ENCODE data around the gene ADAMTS4.
A peak's percentile ranks its signal among the peaks of the same experiment; 100 is the strongest.
"Not testable (repeated sequence)": the region's sequence is repeated elsewhere in the genome, so short reads cannot be mapped to it uniquely, and the experiment has no call there.

The ADAMTS4 gene

DNA sequence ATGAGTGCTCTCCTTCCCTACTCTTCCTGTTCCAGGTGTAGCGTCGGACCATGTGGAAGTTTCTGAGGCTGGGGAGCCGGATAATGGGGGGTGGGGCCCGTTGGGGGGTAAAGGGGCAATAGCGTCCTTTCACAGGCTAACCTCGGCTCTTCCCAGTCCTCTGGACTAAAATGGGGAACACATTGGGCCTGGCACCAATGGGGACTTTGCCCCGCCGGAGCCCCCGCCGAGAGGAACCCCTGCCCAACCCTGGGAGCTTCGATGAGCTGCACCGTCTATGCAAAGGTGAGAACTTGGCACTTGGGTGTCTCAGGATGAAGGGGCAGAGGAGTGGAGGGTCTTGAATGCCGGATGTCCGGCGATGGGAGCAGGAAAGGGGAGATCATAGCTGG, 27.5 kb upstream of the ADAMTS4 start:
- Histone ChIP-seq H2AFZ (ENCODE audit: low read depth, low read length) (peak overlapping the region; percentile 79), H2BK15ac (ENCODE audit: low read depth, poor library complexity, severe bottlenecking) (peak overlapping the region; percentile 49), H3K4me3 (ENCODE audit: insufficient read depth in 1 of 2, low read depth in 1 of 2, low read length in 2 of 2) (peak overlapping the region; percentile 69 to 91), H2BK120ac (ENCODE audit: low read depth, low read length) (no peak overlapping the region), H3K14ac (ENCODE audit: low read length in 2 of 2) (peak overlapping the region in 1 of 2 experiments; percentile 62), H3K27me3 (ENCODE audit: control insufficient read depth in 1 of 2, insufficient read depth in 1 of 2, low read length in 2 of 2) (peaks cover 0 to 6% of the 10 kb centered on the region in 2 experiments), H3K9me3 (ENCODE audit: control insufficient read depth, low read length) (no peaks in the 10 kb centered on the region), H3K4ac (ENCODE audit: low read depth in 1 of 2, low read length in 2 of 2) (peak overlapping the region in 1 of 2 experiments; percentile 90), H2AK5ac (ENCODE audit: low read length, severe bottlenecking) (no peak overlapping the region), H3K36me3 (ENCODE audit: control insufficient read depth in 1 of 2, insufficient read depth in 2 of 2, low read depth in 1 of 2, low read length in 2 of 2) (peaks cover 26 to 35% of the 10 kb centered on the region in 2 experiments), H3K23ac (ENCODE audit: low read length in 2 of 2) (no peak overlapping the region), H2BK12ac (ENCODE audit: low read length in 2 of 2) (no peak overlapping the region), H4K91ac (ENCODE audit: low read length) (peak overlapping the region; percentile 81), H3K27ac (ENCODE audit: low read length, poor library complexity, severe bottlenecking) (no peak overlapping the region), H4K8ac (ENCODE audit: low read length) (peak overlapping the region; percentile 81), H3K79me1 (replicated peaks; ENCODE audit: low read length, poor library complexity, severe bottlenecking) (peaks cover 14% of the 10 kb centered on the region), H3K4me1 (ENCODE audit: control insufficient read depth, insufficient read depth, low read depth, low read length) (peaks cover 15% of the 10 kb centered on the region), H2BK5ac (ENCODE audit: low read depth, low read length, poor library complexity, severe bottlenecking) (no peak overlapping the region), H3K18ac (ENCODE audit: low read depth in 1 of 2, low read length in 2 of 2) (peak overlapping the region; percentile 52 to 58), H3K9ac (ENCODE audit: low read length) (peak overlapping the region; percentile 93), H3K4me2 (ENCODE audit: low read length, poor library complexity, severe bottlenecking) (peak overlapping the region; percentile 87)
- no peak for DNase-seq
- 18% methylated on average over 15 of the region's 15 CpGs for WGBS

DNA sequence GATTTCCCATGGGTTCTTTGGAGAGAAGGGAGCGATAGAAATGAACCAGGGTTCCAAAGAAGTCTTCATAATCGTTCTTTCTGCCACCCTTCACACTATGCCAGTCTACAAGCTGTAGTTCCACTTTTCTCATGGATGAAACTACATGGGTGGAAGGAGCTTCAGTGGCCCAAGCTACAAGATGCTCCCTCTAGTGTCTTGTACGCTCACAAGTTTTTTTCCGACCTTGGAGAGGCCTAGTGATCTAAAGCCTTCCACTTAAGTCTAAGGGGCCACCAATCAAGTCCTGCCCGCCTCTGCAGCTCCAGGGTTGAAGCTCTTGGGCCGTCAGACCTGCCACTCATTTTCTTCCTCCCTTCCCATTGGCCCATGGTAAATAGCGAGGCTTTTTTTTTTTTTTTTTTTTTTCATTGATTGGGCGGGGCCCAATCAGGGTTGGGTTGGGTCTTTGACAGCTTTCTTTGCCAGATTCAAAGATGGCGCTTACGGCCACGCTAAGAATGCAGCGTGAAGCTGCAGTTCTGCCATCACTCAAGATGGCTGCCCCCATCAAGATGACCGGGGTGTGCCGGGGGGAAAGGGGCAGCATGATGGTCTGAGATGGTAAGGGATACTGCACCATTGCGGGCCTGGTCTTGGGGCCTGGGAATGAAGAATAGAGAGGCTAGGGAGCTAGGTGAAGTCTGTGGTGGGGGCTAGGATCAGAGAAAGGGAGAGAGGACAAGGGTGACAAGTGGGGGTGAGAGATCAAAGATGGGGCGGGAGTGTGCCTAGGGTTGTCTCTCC, 26.9 kb upstream of the ADAMTS4 start, which contains the start of gene TOMM40L:
TOMM40L (plus strand) TSS at position 527 of the 786 bp plus-strand sequence. CDS start 430 bp downstream, outside the sequence.
- peak within 1 kb of the TSS; percentile 69 to 91 for H3K4me3 ChIP-seq (ENCODE audit: insufficient read depth in 1 of 2, low read depth in 1 of 2, low read length in 2 of 2)
- peak within 1 kb of the TSS in 1 of 2 experiments; percentile 12 for H2BK12ac ChIP-seq (ENCODE audit: low read length in 2 of 2)
- peak within 1 kb of the TSS; percentile 52 to 58 for H3K18ac ChIP-seq (ENCODE audit: low read depth in 1 of 2, low read length in 2 of 2)
- WGBS: 7% methylated on average over 15 of the region's 16 CpGs
- H3K79me1 ChIP-seq (replicated peaks; ENCODE audit: low read length, poor library complexity, severe bottlenecking): peaks cover 14% of the 10 kb centered on the region
- peak within 1 kb of the TSS; percentile 79 for H2AFZ ChIP-seq (ENCODE audit: low read depth, low read length)
- no peaks in the 10 kb centered on the region for H3K9me3 ChIP-seq (ENCODE audit: control insufficient read depth, low read length)
- peak; percentile 100 for DNase-seq
- peaks cover 22 to 31% of the 10 kb centered on the region in 2 experiments for H3K36me3 ChIP-seq (ENCODE audit: control insufficient read depth in 1 of 2, insufficient read depth in 2 of 2, low read depth in 1 of 2, low read length in 2 of 2)
- H2BK120ac ChIP-seq (ENCODE audit: low read depth, low read length): peak within 1 kb of the TSS; percentile 42
- peak within 1 kb of the TSS; percentile 93 for H3K9ac ChIP-seq (ENCODE audit: low read length)
- H4K8ac ChIP-seq (ENCODE audit: low read length): peak within 1 kb of the TSS; percentile 94
- no peak within 1 kb of the TSS for H3K23ac ChIP-seq (ENCODE audit: low read length in 2 of 2)
- no peak within 1 kb of the TSS for H2BK5ac ChIP-seq (ENCODE audit: low read depth, low read length, poor library complexity, severe bottlenecking)
- H4K91ac ChIP-seq (ENCODE audit: low read length): peak within 1 kb of the TSS; percentile 81
- H3K14ac ChIP-seq (ENCODE audit: low read length in 2 of 2): peak within 1 kb of the TSS in 1 of 2 experiments; percentile 62
- peak within 1 kb of the TSS in 1 of 2 experiments; percentile 90 for H3K4ac ChIP-seq (ENCODE audit: low read depth in 1 of 2, low read length in 2 of 2)
- peaks cover 0 to 6% of the 10 kb centered on the region in 2 experiments for H3K27me3 ChIP-seq (ENCODE audit: control insufficient read depth in 1 of 2, insufficient read depth in 1 of 2, low read length in 2 of 2)
- H3K4me2 ChIP-seq (ENCODE audit: low read length, poor library complexity, severe bottlenecking): peak within 1 kb of the TSS; percentile 87
- H2AK5ac ChIP-seq (ENCODE audit: low read length, severe bottlenecking): no peak within 1 kb of the TSS
- peaks cover 15% of the 10 kb centered on the region for H3K4me1 ChIP-seq (ENCODE audit: control insufficient read depth, insufficient read depth, low read depth, low read length)
- peak within 1 kb of the TSS; percentile 49 for H2BK15ac ChIP-seq (ENCODE audit: low read depth, poor library complexity, severe bottlenecking)
- no peak within 1 kb of the TSS for H3K27ac ChIP-seq (ENCODE audit: low read length, poor library complexity, severe bottlenecking)

GRCh38 chr1:161225178-161225533, 26.3 kb upstream of the ADAMTS4 start:
- Histone ChIP-seq H2AK5ac (ENCODE audit: low read length, severe bottlenecking) (no peak overlapping the region), H2BK15ac (ENCODE audit: low read depth, poor library complexity, severe bottlenecking) (peak overlapping the region; percentile 44)
- WGBS: 84% methylated on average over 6 of the region's 7 CpGs

GRCh38 chr1:161224695-161225087, 25.8 kb upstream of the ADAMTS4 start:
- H3K18ac ChIP-seq (ENCODE audit: low read depth in 1 of 2, low read length in 2 of 2); H3K4me2 ChIP-seq (ENCODE audit: low read length, poor library complexity, severe bottlenecking); H3K27ac ChIP-seq (ENCODE audit: low read length, poor library complexity, severe bottlenecking); H3K27me3 ChIP-seq (ENCODE audit: control insufficient read depth in 1 of 2, insufficient read depth in 1 of 2, low read length in 2 of 2); H3K4ac ChIP-seq (ENCODE audit: low read depth in 1 of 2, low read length in 2 of 2); DNase-seq; H2BK15ac ChIP-seq (ENCODE audit: low read depth, poor library complexity, severe bottlenecking); H2AK5ac ChIP-seq (ENCODE audit: low read length, severe bottlenecking); H3K9ac ChIP-seq (ENCODE audit: low read length); H2BK12ac ChIP-seq (ENCODE audit: low read length in 2 of 2); H2BK120ac ChIP-seq (ENCODE audit: low read depth, low read length); H4K91ac ChIP-seq (ENCODE audit: low read length); H3K23ac ChIP-seq (ENCODE audit: low read length in 2 of 2); H3K9me3 ChIP-seq (ENCODE audit: control insufficient read depth, low read length); H3K4me3 ChIP-seq (ENCODE audit: insufficient read depth in 1 of 2, low read depth in 1 of 2, low read length in 2 of 2); H4K8ac ChIP-seq (ENCODE audit: low read length); H3K14ac ChIP-seq (ENCODE audit: low read length in 2 of 2); H2AFZ ChIP-seq (ENCODE audit: low read depth, low read length); H2BK5ac ChIP-seq (ENCODE audit: low read depth, low read length, poor library complexity, severe bottlenecking): not testable (repeated sequence)
- Histone ChIP-seq H3K79me1 (replicated peaks; ENCODE audit: low read length, poor library complexity, severe bottlenecking) (peaks cover 14% of the 10 kb centered on the region), H3K36me3 (ENCODE audit: control insufficient read depth in 1 of 2, insufficient read depth in 2 of 2, low read depth in 1 of 2, low read length in 2 of 2) (peaks cover 18 to 20% of the 10 kb centered on the region in 2 experiments), H3K4me1 (ENCODE audit: control insufficient read depth, insufficient read depth, low read depth, low read length) (peaks cover 15% of the 10 kb centered on the region)
- WGBS: 92% methylated on average over 9 of the region's 13 CpGs

More at GRCh38 chr1:161225178-161225533, 26.3 kb upstream of the ADAMTS4 start:
- no peak overlapping the region for H3K27ac ChIP-seq (ENCODE audit: low read length, poor library complexity, severe bottlenecking)
- H3K79me1 ChIP-seq (replicated peaks; ENCODE audit: low read length, poor library complexity, severe bottlenecking): peaks cover 14% of the 10 kb centered on the region
- H3K14ac ChIP-seq (ENCODE audit: low read length in 2 of 2): no peak overlapping the region
- peak overlapping the region; percentile 73 for H3K9ac ChIP-seq (ENCODE audit: low read length)
- H3K4me3 ChIP-seq (ENCODE audit: insufficient read depth in 1 of 2, low read depth in 1 of 2, low read length in 2 of 2): peak overlapping the region in 1 of 2 experiments; percentile 52
- peaks cover 0 to 6% of the 10 kb centered on the region in 2 experiments for H3K27me3 ChIP-seq (ENCODE audit: control insufficient read depth in 1 of 2, insufficient read depth in 1 of 2, low read length in 2 of 2)
- peak overlapping the region; percentile 94 for H4K8ac ChIP-seq (ENCODE audit: low read length)
- no peak overlapping the region for H4K91ac ChIP-seq (ENCODE audit: low read length)
- H3K4ac ChIP-seq (ENCODE audit: low read depth in 1 of 2, low read length in 2 of 2): peak overlapping the region in 1 of 2 experiments; percentile 68
- peak overlapping the region; percentile 42 for H2BK120ac ChIP-seq (ENCODE audit: low read depth, low read length)
- no peak overlapping the region for H2BK5ac ChIP-seq (ENCODE audit: low read depth, low read length, poor library complexity, severe bottlenecking)
- H3K4me1 ChIP-seq (ENCODE audit: control insufficient read depth, insufficient read depth, low read depth, low read length): peaks cover 15% of the 10 kb centered on the region
- no peaks in the 10 kb centered on the region for H3K9me3 ChIP-seq (ENCODE audit: control insufficient read depth, low read length)
- DNase-seq: no peak
- peak overlapping the region; percentile 46 for H2AFZ ChIP-seq (ENCODE audit: low read depth, low read length)
- H3K18ac ChIP-seq (ENCODE audit: low read depth in 1 of 2, low read length in 2 of 2): no peak overlapping the region
- no peak overlapping the region for H3K23ac ChIP-seq (ENCODE audit: low read length in 2 of 2)
- H2BK12ac ChIP-seq (ENCODE audit: low read length in 2 of 2): no peak overlapping the region
- H3K36me3 ChIP-seq (ENCODE audit: control insufficient read depth in 1 of 2, insufficient read depth in 2 of 2, low read depth in 1 of 2, low read length in 2 of 2): peaks cover 19 to 25% of the 10 kb centered on the region in 2 experiments
- no peak overlapping the region for H3K4me2 ChIP-seq (ENCODE audit: low read length, poor library complexity, severe bottlenecking)
